ENCODE data around the gene GAB2.

Gene GAB2

DNA sequence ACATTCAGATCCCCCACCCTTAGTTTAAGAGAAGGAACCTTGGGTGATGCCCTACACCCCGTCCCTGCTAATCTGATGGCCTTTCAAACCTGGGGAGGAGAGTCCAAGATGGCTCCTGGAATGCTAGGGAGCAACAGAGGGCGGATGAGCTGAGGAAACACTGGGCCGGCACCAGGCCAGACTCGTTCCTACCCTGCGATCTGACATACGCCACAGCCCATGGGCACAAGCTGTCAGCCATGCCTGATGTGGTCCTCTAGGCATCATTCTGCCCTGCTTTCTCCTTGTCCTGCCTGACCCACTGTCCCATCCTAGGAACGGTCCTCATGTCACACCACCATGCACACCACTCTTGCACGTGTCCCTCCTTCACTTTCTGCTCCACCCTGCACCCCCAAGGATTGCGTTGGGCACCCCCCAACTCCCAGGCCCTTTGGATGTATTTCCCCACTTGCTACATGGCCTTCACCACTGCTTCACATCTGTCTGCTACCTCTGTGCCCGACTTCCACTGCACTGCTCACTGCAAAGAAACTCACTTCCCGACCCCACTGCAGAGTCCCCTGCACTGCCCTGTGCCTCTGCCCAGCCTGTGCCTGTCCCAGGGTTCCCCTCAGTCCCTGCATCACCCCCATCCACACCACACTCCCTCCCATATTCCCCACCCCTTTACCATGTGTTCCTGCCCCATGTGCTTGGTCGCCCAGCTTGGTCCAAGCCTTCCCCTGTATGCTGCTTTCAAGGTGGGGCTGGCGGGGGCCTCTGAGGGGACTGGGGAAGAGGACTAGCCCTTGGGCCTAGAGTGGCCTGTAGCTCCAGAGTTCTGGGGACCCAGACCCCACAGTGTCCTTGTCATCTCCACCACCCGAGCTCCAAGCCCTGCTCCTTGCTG lies 199.7 kb downstream of the GAB2 start:
- no peak for DNase-seq

DNA sequence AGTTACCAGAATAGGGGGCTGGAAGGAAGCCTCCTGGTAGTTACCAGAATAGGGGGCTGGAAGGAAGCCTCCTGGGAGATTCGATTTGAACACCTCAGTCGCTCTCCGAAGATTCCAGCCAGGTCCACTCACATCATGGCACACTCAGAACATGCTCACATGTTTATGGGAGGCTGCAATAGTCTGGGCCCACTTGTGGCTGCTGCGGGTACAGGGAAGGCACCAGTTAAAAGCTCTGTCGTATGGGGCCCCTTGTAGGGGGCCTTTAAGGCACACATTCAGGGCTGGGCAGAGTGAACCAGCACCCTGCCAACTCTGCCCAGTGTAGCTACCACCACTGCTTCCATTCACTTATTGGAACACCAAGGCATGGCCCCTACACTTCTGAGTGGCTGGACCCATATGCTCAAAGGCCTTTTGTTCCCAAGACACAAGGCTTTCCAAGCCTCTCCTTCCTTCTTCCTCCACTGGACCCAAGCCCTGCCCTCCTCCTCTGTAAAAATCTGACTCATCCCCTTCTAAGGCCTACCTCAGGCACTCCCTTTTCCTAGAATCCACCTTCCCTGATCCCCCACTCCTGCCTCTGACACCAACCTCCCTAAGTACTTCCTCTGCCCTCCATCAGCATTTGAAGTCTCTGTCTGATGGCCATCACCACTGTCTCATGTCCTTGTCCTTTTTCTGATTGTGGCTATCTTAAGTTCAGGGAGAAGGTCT lies 200.9 kb downstream of the GAB2 start:
- DNase-seq = no peak

DNA sequence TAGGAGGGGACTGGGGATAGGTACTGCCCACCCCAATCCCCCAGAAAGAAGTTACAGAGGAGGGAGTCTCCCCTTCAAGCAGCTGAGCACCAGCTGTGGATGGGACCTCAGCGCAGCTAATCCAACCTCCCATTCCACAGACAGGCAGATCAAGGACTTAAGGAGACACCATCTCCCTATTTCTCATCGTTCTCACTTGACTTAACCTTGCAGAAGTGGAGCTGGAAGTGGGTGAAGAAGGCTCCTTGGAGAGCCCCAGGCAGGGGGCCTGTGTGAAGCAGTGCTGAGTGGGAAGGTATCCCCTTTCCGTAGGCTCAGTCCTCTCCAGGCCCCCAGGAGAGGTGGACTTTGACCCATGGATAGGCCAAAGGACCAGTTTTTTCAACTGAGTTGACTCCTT lies 201.6 kb downstream of the GAB2 start:
- DNase-seq = no peak

DNA sequence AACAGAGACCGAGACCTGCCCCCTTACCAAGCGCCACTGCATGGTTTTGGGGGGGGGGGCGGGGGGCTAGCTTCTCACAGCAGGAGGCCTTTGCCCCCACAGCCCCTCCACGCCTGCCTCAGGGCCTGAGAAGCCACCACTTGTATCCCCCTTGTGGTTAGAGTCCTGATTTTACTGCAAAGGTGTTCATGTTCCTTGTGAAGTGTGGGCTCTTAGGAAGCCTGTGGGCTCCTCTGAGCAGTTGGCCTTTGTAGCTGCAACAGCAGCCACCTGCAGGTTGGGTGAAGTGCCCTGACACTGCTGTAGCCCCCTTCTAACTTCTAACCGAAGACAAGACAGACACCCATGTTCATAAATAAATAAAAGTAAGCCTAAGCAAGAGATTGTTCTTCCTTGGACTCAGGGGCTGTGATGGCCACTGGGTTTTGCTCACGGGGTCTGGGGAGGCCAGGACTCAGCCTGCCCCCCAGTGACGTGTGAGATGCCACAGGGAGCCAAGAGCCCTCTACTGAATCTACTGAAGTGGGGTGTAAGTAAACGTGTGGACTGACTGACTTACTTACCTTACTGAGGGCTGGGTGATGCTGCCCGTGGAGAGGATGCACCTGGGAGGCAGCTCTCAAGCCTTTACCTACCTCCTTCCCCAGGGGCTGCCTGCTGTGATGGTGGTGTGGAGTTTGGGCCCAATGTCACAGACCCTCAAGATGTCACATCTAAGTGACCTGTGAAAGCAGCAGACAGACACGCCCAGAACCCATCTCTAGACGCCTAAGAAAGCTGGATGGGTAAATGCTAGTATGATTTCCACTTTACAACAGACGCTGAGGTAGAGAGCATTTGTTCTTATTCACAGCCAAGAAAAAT lies 203.1 kb downstream of the GAB2 start:
- no peak for DNase-seq

DNA sequence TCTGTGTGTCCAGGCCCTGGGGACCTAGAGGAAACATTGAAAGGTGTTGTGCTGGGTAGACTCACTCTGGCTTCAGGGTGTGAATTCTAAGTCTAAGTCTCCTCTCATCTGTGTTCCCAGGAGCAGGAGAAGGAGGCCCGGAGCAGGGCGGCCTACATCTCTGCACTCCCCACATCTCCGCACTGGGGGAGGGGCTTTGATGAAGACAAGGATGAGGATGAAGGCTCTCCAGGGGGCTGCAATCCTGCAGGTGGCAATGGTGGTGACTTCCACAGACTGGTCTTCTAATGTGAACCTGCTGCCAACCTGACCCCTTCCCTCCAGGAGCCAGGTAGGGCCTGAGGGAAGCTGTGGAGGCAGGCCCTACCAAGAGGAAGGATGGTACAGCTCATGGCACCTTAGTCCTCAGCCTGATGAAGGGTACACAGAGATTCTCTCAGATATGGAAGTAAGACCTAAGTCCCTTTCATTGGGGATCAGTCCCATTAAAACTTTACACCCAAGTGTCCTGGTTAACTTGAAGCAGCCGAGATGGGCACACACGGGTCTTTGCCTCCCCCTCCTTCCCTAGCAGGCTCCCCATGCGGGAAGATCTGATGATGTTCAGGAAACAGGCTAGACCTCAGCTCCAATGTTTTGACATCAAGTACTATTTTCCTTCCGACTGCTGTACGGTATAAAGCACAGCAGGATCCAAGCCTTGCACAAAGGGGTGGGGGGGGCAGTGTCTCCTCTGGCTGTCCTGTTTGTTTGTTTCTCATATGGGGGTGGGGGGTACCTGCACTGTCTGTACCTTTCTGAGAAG lies 203.9 kb downstream of the GAB2 start:
- no peak for DNase-seq

DNA sequence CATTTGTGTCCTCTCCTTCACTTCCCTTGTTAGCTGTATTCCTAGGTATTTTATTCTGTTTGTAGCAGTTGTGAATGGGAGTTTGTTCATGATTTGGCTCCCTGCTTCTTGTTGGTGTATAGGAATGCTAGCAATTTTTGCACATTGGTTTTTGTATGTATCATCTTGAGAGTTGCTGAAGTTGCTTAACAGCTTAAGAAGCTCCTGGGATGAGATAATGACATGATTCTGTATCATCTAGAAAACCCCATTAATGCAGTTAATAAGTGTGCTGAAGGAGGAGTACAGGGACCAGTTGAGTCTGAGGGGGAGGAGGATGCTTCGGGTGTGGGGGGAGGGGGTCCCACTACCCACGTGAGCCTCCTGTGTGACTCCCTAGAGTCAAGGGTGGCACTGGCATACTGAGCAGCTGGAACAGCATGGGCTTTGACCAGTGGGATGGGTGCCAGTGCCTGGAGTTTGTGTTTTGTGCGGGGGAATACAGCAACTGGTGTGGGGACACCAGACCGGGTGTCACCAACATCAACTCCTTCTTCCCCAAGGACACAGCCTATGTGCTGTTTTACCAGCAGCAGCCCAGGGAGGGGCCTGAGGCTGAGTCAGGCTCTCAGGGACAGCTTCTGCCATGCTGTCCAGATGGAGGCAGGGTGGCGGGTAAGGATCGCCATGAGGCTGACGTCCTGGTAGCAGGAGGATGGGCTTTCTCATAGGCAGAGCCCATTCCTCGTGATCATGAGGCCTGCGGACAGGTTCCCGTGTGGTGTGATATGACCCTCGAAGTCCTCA lies 204.8 kb downstream of the GAB2 start:
- no peak for DNase-seq

DNA sequence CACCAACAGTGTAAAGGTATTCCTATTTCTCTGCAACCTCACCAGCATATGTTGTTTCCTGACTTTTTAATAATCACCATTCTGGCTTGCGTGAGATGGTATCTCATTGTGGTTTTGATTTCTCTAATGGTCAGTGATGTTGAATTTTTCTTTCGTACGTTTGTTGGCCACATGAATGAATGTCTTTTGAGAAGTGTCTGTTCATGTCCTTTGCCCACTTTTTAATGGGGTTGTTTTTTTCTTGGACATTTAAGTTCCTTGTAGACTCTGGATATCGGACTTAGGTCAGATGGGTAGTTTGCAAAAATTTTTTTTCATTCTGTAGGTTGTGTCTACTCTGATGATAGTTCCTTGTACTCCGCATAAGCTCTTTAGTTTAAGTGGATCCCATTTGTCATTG lies 206.1 kb downstream of the GAB2 start:
- DNase-seq = no peak

DNA sequence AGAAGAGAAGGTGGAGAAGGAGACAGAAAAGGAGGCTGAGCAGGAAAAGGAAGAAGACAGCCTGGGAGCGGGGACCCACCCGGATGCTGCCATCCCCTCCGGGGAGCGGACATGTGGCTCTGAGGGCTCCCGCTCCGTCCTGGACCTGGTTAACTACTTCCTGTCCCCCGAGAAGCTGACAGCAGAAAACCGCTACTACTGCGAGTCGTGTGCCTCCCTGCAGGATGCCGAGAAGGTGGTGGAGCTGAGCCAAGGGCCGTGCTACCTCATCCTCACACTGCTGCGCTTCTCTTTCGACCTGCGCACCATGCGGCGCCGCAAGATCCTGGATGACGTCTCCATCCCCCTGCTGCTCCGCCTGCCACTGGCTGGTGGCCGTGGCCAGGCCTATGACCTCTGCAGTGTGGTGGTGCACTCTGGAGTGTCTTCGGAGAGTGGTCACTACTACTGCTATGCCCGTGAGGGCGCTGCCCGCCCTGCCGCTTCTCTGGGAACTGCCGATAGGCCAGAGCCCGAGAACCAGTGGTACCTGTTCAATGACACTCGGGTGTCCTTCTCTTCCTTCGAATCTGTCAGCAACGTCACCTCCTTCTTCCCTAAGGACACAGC lies 207.5 kb downstream of the GAB2 start:
- no peak for DNase-seq

DNA sequence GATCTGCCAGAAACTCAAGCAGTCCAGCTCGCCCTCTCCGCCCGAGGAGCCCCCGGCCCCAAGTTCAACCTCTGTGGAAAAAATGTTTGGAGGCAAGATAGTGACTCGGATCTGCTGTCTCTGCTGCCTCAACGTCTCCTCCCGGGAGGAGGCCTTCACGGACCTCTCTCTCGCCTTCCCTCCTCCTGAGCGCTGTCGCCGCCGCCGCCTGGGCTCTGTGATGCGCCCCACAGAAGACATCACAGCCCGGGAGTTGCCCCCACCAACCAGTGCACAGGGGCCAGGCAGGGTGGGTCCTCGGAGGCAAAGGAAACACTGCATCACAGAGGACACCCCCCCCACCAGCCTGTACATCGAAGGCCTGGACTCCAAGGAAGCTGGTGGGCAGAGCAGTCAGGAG lies 208.1 kb downstream of the GAB2 start:
- no peak for DNase-seq

DNA sequence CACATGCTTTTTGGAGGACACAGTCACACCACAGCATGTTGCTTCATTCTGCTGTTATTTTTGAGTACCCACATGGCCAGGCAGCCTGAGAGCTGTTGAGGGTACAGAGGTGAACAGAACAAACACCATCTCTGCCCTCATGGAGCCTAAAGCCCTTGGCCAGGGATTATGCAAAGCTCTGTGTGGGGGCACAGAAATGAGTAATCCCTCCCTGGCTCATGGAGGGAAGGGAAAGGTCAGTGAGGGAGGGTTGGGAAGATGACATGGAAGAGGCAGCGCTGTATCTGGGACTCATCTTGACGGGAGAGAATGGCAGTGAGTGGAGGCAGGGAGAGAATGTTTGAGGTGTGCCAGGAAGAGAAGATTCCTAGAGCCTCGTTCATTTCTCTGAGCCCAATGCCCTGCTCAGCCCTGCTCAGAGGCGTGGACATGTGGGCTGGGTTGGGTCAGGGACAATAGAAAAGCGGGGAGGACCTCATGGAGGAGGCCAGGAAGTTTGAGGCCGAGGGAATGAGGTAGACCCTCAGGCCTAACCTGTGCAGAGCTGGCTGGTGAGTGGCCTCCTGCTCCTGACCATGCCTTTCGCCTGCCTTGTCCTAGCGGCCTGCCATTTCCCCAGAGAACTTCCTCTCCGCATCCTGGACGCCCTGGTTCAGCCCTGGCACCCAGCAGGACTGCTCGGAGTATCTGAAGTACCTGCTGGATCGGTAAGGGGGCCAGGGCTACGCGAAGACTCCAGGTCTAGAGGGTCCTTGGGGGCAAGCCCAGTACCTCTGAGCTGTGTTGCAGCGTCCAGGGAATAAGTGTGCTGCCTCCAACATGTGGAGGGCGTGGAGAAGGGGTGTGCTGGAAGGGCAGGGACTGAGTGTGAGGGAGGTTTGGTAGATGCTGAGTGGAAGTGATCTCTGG lies 209.1 kb downstream of the GAB2 start:
- DNase-seq = no peak

DNA sequence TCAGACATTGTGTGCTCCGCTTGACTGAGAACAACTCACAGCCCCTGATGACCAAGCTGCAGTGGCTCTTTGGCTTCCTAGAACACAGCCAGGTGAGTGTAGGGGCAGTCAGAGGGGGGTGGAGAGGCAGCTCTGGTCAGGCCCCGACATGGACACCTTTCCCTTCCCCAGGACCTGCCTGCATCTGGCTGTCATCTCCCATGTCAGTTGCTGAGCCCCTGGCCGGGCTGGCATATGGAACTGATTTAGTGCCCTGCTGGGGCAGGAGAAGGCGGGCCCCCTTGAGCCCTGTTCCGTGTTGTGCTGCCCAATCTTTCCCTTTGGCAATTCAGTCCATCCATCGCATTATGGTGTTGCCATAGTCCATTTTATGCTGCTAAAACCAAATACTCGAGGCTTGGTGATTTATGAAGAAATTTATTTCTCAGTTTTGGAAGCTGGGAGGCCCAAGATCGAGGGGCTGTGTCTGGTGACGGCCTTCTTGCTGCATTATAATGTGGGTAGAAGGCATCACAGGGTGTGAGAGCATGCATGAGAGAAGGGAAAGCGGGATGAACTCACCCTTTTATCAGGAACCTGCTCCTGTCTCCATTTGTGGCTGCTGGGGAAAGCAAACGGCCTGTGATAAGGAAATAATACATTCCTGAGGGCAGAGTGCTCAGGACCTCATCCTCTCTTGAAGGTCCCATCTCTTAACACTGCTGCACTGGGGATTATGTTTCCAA lies 209.9 kb downstream of the GAB2 start:
- DNase-seq = no peak

DNA sequence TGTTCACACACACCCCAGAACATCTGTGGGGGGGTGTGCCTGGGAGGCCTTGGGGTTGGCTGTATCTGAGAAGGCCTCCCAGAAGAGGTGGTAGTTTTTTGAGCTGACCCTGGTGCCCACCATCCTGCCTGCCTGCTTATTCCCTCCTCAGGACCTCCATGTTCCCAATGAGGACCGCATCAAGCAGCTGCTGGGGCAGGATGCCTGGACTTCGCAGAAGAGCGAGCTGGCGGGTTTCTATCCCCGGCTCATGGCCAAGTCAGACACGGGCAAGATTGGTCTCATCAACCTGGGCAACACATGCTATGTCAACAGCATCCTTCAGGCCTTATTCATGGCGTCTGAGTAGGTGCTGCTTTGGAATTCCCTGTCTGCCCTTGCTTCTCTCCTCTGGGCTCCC lies 211.9 kb downstream of the GAB2 start:
- DNase-seq = no peak

DNA sequence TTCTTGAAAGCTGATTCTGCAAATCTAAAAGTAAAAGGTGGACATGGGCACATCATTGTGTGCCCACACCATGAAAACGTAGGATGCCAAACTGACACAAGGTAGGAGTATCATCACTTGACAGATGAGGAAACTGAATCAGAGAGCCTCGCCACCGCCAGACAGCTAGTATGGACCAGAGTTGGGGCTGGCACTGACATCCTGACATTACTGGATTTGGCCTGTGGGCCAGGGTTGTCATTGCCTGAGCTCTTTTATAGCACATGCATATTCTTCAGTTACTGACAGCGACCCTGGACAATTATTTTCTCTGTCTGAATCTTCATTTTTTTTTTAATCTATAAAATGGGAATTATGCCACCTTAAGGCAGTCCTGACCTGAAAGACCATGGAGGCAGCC lies 212.4 kb downstream of the GAB2 start:
- no peak for DNase-seq

DNA sequence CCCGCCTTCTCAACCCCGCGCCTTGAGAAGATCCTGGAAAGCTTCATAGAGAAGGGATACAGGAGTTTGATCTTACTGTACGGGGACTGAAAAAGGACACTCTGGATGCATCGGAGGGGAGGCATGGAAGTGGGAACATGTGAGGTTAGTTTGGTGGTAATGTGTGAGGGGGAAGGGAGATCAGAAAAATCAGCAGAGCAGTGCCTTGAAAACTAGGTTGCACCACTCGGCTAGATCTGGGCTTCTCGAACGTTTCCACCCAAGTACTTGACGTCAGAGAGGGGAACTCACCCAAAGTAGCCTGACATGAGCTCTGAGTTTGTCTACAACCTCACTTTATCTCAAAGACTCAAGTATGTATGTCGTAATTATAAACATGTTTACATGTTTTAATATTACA lies 214.4 kb downstream of the GAB2 start:
- DNase-seq = no peak

DNA sequence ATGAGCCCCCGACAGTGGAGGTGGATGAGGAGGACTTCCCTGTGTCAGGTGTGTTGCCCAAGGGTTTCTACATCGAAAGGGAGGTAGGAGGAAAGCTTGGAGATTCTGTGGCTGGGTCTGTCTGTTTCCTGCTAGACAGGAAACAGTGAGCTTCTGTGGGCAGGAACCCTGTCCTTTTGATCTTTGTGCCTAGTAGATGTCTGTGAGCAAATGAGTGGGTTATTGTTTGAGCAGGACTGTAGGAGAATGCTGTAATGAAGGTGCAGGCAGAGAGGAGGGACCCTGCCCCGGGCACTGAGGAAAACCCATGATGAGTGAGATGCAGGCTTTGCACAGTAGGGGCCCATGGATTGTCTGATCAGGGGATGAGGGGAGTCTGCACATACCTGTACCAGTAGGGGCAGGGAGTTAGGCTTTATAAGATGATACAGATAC lies 214.9 kb downstream of the GAB2 start:
- DNase-seq = peak; percentile 12

DNA sequence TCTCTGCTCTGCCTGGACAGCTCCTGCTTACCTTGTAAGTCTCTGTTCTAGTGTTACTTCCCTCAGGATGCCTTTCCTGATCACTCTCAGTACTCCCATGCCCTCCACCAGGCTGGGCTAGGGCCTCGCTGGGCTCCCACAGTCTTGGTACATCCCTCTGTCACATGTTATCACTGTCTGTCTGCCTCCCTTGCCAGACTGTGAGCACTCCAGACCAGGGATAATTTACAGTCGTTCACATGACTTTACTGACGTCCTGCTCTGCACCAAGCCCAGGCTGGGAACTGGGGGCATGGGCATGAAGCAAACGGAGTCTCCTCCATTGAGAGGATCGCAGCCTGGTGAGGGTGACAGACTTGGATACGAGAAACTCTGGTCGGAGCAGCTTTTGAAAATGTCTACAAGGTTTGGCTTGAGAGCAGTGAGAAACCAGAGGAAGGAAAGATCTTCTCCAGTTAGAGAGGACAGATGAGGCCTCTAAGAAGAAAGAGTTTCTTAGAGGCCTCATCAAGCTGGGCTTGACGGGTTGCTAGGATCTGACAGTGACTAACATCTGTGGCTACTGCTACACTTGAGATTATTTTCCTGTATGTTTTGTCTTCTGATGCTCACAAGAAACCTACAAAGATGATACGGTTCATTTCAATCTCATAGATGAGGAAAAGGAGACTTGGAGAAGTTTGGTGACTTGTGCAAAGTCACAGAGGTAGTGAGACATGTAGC lies 216.4 kb downstream of the GAB2 start:
- DNase-seq = no peak

DNA sequence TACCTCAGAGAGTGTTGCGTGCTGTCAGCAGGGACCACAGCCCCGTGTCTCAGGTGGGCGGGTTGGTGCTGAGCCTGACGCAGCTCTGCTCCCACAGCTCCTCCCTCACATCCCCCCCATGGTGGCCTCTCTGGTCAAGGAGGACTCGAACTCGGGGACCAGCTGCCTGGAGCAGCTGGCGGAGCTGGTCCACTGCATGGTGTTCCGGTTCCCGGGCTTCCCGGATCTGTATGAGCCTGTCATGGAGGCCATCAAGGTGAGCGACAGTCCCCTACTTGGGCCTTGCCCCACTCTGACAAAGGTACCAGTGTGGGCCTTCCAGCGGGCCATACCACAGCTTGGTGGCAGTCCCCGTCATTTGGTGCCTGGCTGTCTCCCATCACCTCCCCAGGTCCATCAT lies 217.1 kb downstream of the GAB2 start:
- no peak for DNase-seq

DNA sequence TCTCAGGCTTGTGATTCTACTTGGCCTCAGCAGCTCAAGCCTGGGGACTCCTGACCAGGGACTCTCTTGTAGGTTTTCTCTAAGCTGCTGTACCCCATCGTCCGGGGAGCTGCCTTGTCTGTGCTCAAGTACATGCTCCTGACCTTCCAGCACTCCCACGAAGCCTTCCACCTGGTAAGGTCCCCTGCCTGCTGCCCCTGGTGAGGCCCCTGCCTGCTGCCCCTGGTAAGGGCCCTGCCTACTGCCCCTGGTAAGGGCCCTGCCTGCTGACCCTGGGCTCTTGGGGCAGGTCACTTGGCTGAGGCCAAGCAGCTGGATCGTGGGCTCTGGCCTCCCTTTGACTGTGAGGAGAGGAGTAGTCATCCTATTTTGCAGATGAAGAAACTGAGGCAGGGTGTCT lies 217.6 kb downstream of the GAB2 start:
- DNase-seq = no peak

DNA sequence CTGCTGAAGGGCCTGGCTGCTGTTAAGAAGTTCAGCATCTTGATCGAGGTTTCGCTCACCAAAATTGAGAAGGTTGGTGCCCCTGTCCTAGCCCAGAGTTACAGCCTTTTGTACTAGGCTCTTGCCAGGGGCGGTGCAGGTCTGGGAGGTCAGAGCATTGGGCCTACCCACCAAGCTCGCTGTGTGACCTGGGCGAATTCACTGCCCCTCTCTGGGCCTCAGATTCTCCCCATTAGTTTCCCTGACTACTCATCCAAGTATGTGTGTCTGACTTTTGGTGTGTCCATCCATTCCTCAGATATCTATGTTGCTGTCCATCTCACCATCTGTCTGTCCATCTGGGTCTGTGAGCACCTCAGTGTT lies 218.0 kb downstream of the GAB2 start:
- DNase-seq = no peak
